H1 (cell line): ENCODE data around the gene PJA1. TPM values are rescaled to one million over a fixed set of nuclear protein-coding genes. Genes with fewer than 3 reads are reported as not detected.

Experiments
- CTCF ChIA-PET: fragments of 300-600 bp; sonication (Branson Sonifier 250); formaldehyde crosslinking; loops from one replicate; lab custom pipeline; 2021; ENCODE audit not compliant: partially characterized antibody; lab: Charles Lee
- POLR2A ChIA-PET: fragments of 300-600 bp; sonication (Branson Sonifier 250); formaldehyde crosslinking; loops from one replicate; lab custom pipeline; 2021; ENCODE audit warnings: inconsistent platforms; ENCODE audit not compliant: partially characterized antibody; lab: Charles Lee
- DNase-seq, 2 experiments: peaks; one replicate each; pipeline versions ENCODE4 v3.0.0 to v3.0.0-alpha.2; 2010 to 2022; ENCODE audit warnings: low spot score in 2 of 2, low read depth in 1 of 2, mixed read lengths in 1 of 2
- FAIRE-seq: peaks from 2 replicates; lab custom pipeline; 2011; peaks lifted over from hg19 to GRCh38; lab: Jason Lieb, UNC
- H2AFZ ChIP-seq: 2 replicates; pipeline ENCODE4 v1.8.1; 2012; ENCODE audit warnings: low read length, inconsistent platforms
- H2AK5ac ChIP-seq: 2 replicates; pipeline ENCODE4 v1.6.1; 2013; ENCODE audit warnings: low read depth, low read length
- H2BK120ac ChIP-seq: replicated peaks from 2 replicates; pipeline ENCODE3; 2013; ENCODE audit warnings: low read depth, low read length, inconsistent platforms
- H2BK12ac ChIP-seq: 2 replicates; pipeline ENCODE4 v1.6.1; 2013; ENCODE audit warnings: low read depth, low read length
- H2BK15ac ChIP-seq: 2 replicates; pipeline ENCODE4 v1.6.1; 2013; ENCODE audit warnings: low read length
- H2BK20ac ChIP-seq: 2 replicates; pipeline ENCODE4 v1.6.1; 2013; ENCODE audit warnings: low read length
- H2BK5ac ChIP-seq: 2 replicates; pipeline ENCODE4 v1.6.1; 2013; ENCODE audit warnings: low read depth, low read length
- H3K14ac ChIP-seq: 2 replicates; pipeline ENCODE4 v1.6.1; 2013; ENCODE audit warnings: inconsistent platforms; ENCODE audit not compliant: insufficient read length
- H3K18ac ChIP-seq: 2 replicates; pipeline ENCODE4 v1.6.1; 2013; ENCODE audit warnings: low read length; ENCODE audit errors: extremely low read depth
- H3K23ac ChIP-seq: 2 replicates; pipeline ENCODE4 v1.6.1; 2013; ENCODE audit warnings: inconsistent platforms; ENCODE audit not compliant: insufficient read length
- H3K23me2 ChIP-seq: 2 replicates; pipeline ENCODE4 v1.6.1; 2013; ENCODE audit warnings: low read depth, low read length
- H3K27ac ChIP-seq: 2 replicates; pipeline ENCODE4 v1.6.1; 2011; ENCODE audit warnings: low read depth, low read length, inconsistent platforms
- H3K27me3 ChIP-seq, 4 experiments: replicated peaks in 1 of 4; 1 replicate in 1 of 4; 2 replicates in 3 of 4; pipeline versions ENCODE4 v1.6.1 to v1.8.1; 2011 to 2013; ENCODE audit warnings: low read length in 3 of 4, mild to moderate bottlenecking in 3 of 4, inconsistent platforms in 2 of 4, mixed read lengths in 2 of 4, moderate library complexity in 1 of 4; ENCODE audit not compliant: control insufficient read depth in 3 of 4, insufficient read depth in 3 of 4; ENCODE audit errors: extremely low read depth in 1 of 4
- H3K36me3 ChIP-seq, 4 experiments: 2 replicates each; pipeline versions ENCODE4 v1.6.1 to v1.8.1; 2011 to 2013; ENCODE audit warnings: mild to moderate bottlenecking in 4 of 4, low read length in 3 of 4, moderate library complexity in 2 of 4, control low read depth in 1 of 4, inconsistent platforms in 1 of 4; ENCODE audit not compliant: insufficient read depth in 4 of 4, control insufficient read depth in 2 of 4
- H3K4ac ChIP-seq: replicated peaks from 2 replicates; pipeline ENCODE3; 2013; ENCODE audit warnings: low read length, low read depth, mixed read lengths, inconsistent platforms; ENCODE audit not compliant: insufficient read length
- H3K4me1 ChIP-seq, 4 experiments: replicated peaks in 1 of 4; 1 replicate in 1 of 4; 2 replicates in 3 of 4; pipeline versions ENCODE4 v1.6.1 to v1.8.1; 2011 to 2013; ENCODE audit warnings: low read length in 3 of 4, inconsistent platforms in 2 of 4, mixed read lengths in 1 of 4; ENCODE audit not compliant: insufficient read depth in 4 of 4, control insufficient read depth in 3 of 4
- H3K4me2 ChIP-seq, 2 experiments: 2 replicates each; pipeline versions ENCODE4 v1.6.1 to v1.8.1; 2011 to 2013; ENCODE audit warnings: low read depth in 2 of 2, low read length in 2 of 2, control low read depth in 1 of 2, inconsistent platforms in 1 of 2, mild to moderate bottlenecking in 1 of 2; ENCODE audit not compliant: insufficient read depth in 1 of 2
- H3K4me3 ChIP-seq, 4 experiments: fragments of 200-600, 300-600 bp in 1 of 4; sonication (generic), shearing (Covaris generic), sonication (Bioruptor Twin) in 1 of 4; 2 replicates each; pipeline versions ENCODE4 v1.5.1 to v1.8.1; 2011 to 2016; ENCODE audit warnings: low read length in 4 of 4, low read depth in 3 of 4, control low read depth in 2 of 4, inconsistent platforms in 2 of 4, mild to moderate bottlenecking in 2 of 4, mixed read lengths in 1 of 4, moderate library complexity in 1 of 4; ENCODE audit not compliant: insufficient read depth in 2 of 4; ENCODE audit errors: extremely low read depth in 1 of 4
- H3K56ac ChIP-seq: replicated peaks from 2 replicates; pipeline ENCODE3; 2013; ENCODE audit warnings: low read depth, mild to moderate bottlenecking, mixed read lengths, low read length, inconsistent platforms; ENCODE audit not compliant: insufficient read length
- H3K79me1 ChIP-seq: 2 replicates; pipeline ENCODE4 v1.6.1; 2013; ENCODE audit warnings: low read depth, low read length, control low read depth
- H3K79me2 ChIP-seq, 2 experiments: 2 replicates each; pipeline versions ENCODE4 v1.6.1 to v1.8.1; 2012 to 2013; ENCODE audit warnings: low read length in 2 of 2, mild to moderate bottlenecking in 2 of 2, inconsistent platforms in 1 of 2; ENCODE audit not compliant: insufficient read depth in 2 of 2, control insufficient read depth in 1 of 2
- H3K9ac ChIP-seq, 4 experiments: replicated peaks in 1 of 4; 1 replicate in 1 of 4; 2 replicates in 3 of 4; pipeline versions ENCODE4 v1.6.1 to v1.8.1; 2011 to 2013; ENCODE audit warnings: low read depth in 3 of 4, low read length in 3 of 4, control low read depth in 2 of 4, mild to moderate bottlenecking in 2 of 4, moderate library complexity in 2 of 4, inconsistent platforms in 1 of 4; ENCODE audit errors: extremely low read depth in 1 of 4
- H3K9me3 ChIP-seq, 2 experiments: 2 replicates each; pipeline versions ENCODE4 v1.6.1 to v1.8.1; 2012 to 2013; ENCODE audit warnings: mild to moderate bottlenecking in 2 of 2, moderate library complexity in 2 of 2, control low read depth in 1 of 2, inconsistent platforms in 1 of 2, low read depth in 1 of 2, low read length in 1 of 2, mixed read lengths in 1 of 2; ENCODE audit not compliant: insufficient read depth in 2 of 2
- H4K20me1 ChIP-seq, 2 experiments: replicated peaks in 1 of 2; 2 replicates each; pipeline versions ENCODE3 to v1.8.1; 2011 to 2013; ENCODE audit warnings: inconsistent platforms in 2 of 2, low read length in 2 of 2, mild to moderate bottlenecking in 1 of 2; ENCODE audit not compliant: insufficient read depth in 2 of 2, control insufficient read depth in 1 of 2
- H4K5ac ChIP-seq: 2 replicates; pipeline ENCODE4 v1.6.1; 2013; ENCODE audit warnings: low read length, low read depth, mixed read lengths, inconsistent platforms; ENCODE audit not compliant: insufficient read length
- H4K8ac ChIP-seq: 2 replicates; pipeline ENCODE4 v1.8.0; 2013; ENCODE audit warnings: mild to moderate bottlenecking, moderate library complexity, low read length, inconsistent platforms; ENCODE audit not compliant: insufficient read depth; ENCODE audit errors: extremely low read depth
- H4K91ac ChIP-seq: replicated peaks from 2 replicates; pipeline ENCODE3; 2013; ENCODE audit warnings: low read length, mixed read lengths, inconsistent platforms; ENCODE audit not compliant: insufficient read length
- ASH2L ChIP-seq: fragments of 200-600, 300-600 bp; sonication (generic); IDR thresholded peaks from one replicate; pipeline ENCODE4 v1.7.1; 2017; ENCODE audit warnings: low read length
- BACH1 ChIP-seq: IDR thresholded peaks from 2 replicates; pipeline ENCODE4 v1.6.1; 2012; ENCODE audit warnings: low read length, improper control_type of control experiment
- CBX8 ChIP-seq: fragments of 300-800, 300-1000 bp; sonication (generic); IDR thresholded peaks from 2 replicates; pipeline ENCODE4 v1.7.1; 2016; ENCODE audit warnings: low read depth, low read length, borderline replicate concordance
- CHD1 ChIP-seq: IDR thresholded peaks from 2 replicates; pipeline ENCODE4 v1.6.1; 2012; ENCODE audit warnings: low read depth, low read length, improper control_type of control experiment
- CTBP2 ChIP-seq: IDR thresholded peaks from 2 replicates; pipeline ENCODE4 v1.7.0; 2011; ENCODE audit warnings: borderline replicate concordance, mild to moderate bottlenecking, moderate library complexity, mixed read lengths, low read length; ENCODE audit not compliant: insufficient read depth, insufficient read length
- KDM5A ChIP-seq: fragments of 200-600 bp; IDR thresholded peaks from 2 replicates; pipeline ENCODE4 v1.7.1; 2012; ENCODE audit warnings: mild to moderate bottlenecking, low read length, inconsistent platforms, mixed read lengths
- MAFK ChIP-seq: IDR thresholded peaks from 2 replicates; pipeline ENCODE4 v1.6.1; 2012; ENCODE audit warnings: low read depth, mild to moderate bottlenecking, improper control_type of control experiment, low read length
- PHF8 ChIP-seq: fragments of 200-600 bp; sonication (generic); conservative IDR thresholded peaks from 2 replicates; pipeline ENCODE4 v1.7.1; 2012; ENCODE audit warnings: low read depth, mild to moderate bottlenecking, inconsistent platforms, low read length, moderate library complexity
- POU5F1 ChIP-seq: IDR thresholded peaks from 2 replicates; pipeline ENCODE4 v1.6.1; 2011; ENCODE audit warnings: low read depth, mild to moderate bottlenecking, low read length, moderate library complexity
- RAD21 ChIP-seq, 2 experiments: IDR thresholded peaks in 1 of 2; conservative IDR thresholded peaks in 1 of 2; 2 replicates each; pipeline ENCODE4 v1.6.1; 2011; ENCODE audit warnings: low read depth in 2 of 2, low read length in 2 of 2, improper control_type of control experiment in 1 of 2, inconsistent platforms in 1 of 2, mild to moderate bottlenecking in 1 of 2, moderate library complexity in 1 of 2
- RFX5 ChIP-seq: IDR thresholded peaks from 2 replicates; pipeline ENCODE4 v1.6.1; 2011; ENCODE audit warnings: low read depth, low read length, improper control_type of control experiment, borderline replicate concordance
- RXRA ChIP-seq: IDR thresholded peaks from 2 replicates; pipeline ENCODE4 v1.6.1; 2011; ENCODE audit warnings: low read depth, mild to moderate bottlenecking, low read length, moderate library complexity; ENCODE audit not compliant: insufficient read depth
- SIN3A ChIP-seq, 2 experiments: IDR thresholded peaks in 1 of 2; conservative IDR thresholded peaks in 1 of 2; 2 replicates each; pipeline ENCODE4 v1.6.1; 2011 to 2012; ENCODE audit warnings: low read length in 2 of 2, improper control_type of control experiment in 1 of 2, low read depth in 1 of 2, mild to moderate bottlenecking in 1 of 2
- SRF ChIP-seq: IDR thresholded peaks from 2 replicates; pipeline ENCODE4 v1.6.1; 2011; ENCODE audit warnings: mild to moderate bottlenecking, low read depth, low read length, moderate library complexity
- WGBS, 2 experiments: shearing (Covaris generic) in 1 of 2; methylation state at CpG; one replicate each; pipeline versions ENCODE4 v1.1.6 to v1.1.7; 2013 to 2015; ENCODE audit warnings: low lambda C conversion rate in 2 of 2, mixed read lengths in 2 of 2, inconsistent platforms in 1 of 2, low coverage in 1 of 2, missing lambda C conversion rate in 1 of 2; ENCODE audit not compliant: insufficient replicate concordance in 2 of 2, insufficient coverage in 1 of 2, insufficient read length in 1 of 2; ENCODE audit errors: extremely low coverage in 1 of 2, missing lambda C conversion rate in 1 of 2; 5-methylcytosine and 5-hydroxymethylcytosine counted together
- polyA plus RNA-seq, 7 experiments: library from polyadenylated mRNA; depleted of rRNA in 3 of 7; stranded (reverse) in 5 of 7; unstranded in 2 of 7; fragments of >200 nt in 5 of 7; fragments of 200-250 nt in 2 of 7; gene quantifications; 1 replicate in 5 of 7; 2 replicates in 1 of 7; 4 replicates in 1 of 7; pipeline versions ENCODE4 v1.2.1 to v1.2.3, GENCODE V29; 2011 to 2013; ENCODE audit warnings: missing spikeins in 2 of 7, mixed read lengths in 2 of 7
- total RNA-seq: library from RNA; stranded (reverse); fragmentation: NEBNext Ultra II Directional; extraction: Animal tissue kit (Norgen Biotek cat#: 25700); gene quantifications from 2 replicates; pipeline ENCODE4 v1.2.1, GENCODE V29; 2021

Gene PJA1
- total and polyA plus RNA-seq, 2 of the 8 experiments (the other 6 are each of a cell fraction or from before 2014, with no cell fraction given) = 25.7 to 37.0 TPM

GRCh38 chrX:69214463-69214862 lies 49.2 kb upstream of the PJA1 start:
- POLR2A ChIA-PET = interaction anchor here (1.4 kb wide), 1 partner anchor 77 kb away, joined by 3 read pairs; no protein-coding TSS in a partner anchor
- CTCF ChIA-PET = no interaction called here
- TF ChIP-seq CHD1 = no peak
- TF ChIP-seq PHF8 = no peak
- no peak for TF ChIP-seq POU5F1
- no peak for TF ChIP-seq RFX5
- TF ChIP-seq ASH2L = no peak
- TF ChIP-seq KDM5A = no peak
- TF ChIP-seq MAFK = no peak
- TF ChIP-seq RAD21 (IDR thresholded peaks at IDR 0.05 in 1 of 2, conservative IDR thresholded peaks at IDR 0.05 in 1 of 2; ENCODE audit: low read depth in 2 of 2, low read length in 2 of 2) = no peak
- TF ChIP-seq SIN3A (conservative IDR thresholded peaks at IDR 0.05 in 1 of 2, IDR thresholded peaks at IDR 0.05 in 1 of 2; ENCODE audit: low read depth in 1 of 2, low read length in 2 of 2) = no peak
- TF ChIP-seq RXRA = no peak
- no peak for TF ChIP-seq CTBP2
- no peak for TF ChIP-seq CBX8
- TF ChIP-seq SRF = no peak
- TF ChIP-seq BACH1 = no peak

More at GRCh38 chrX:69214463-69214862, 49.2 kb upstream of the PJA1 start:
- no peak overlapping the region for H2AFZ ChIP-seq
- no peaks in the 10 kb centered on the region for H3K36me3 ChIP-seq
- H3K18ac ChIP-seq = no peak overlapping the region
- no peak for DNase-seq
- no peak overlapping the region for H3K27ac ChIP-seq
- no peak overlapping the region for H3K56ac ChIP-seq
- no peak overlapping the region for H2BK20ac ChIP-seq
- H3K23me2 ChIP-seq = no peaks in the 10 kb centered on the region
- H3K9ac ChIP-seq = no peak overlapping the region
- no peaks in the 10 kb centered on the region for H3K27me3 ChIP-seq
- no peak overlapping the region for H2BK120ac ChIP-seq
- H2BK15ac ChIP-seq = no peak overlapping the region
- no peaks in the 10 kb centered on the region for H3K9me3 ChIP-seq
- H3K23ac ChIP-seq = no peak overlapping the region
- 70% methylated on average over 4 of the region's 5 CpGs; no CpG with 5 or more reads in 1 of the 2 experiments for WGBS, 2 experiments
- H4K20me1 ChIP-seq = no peaks in the 10 kb centered on the region
- no peaks in the 10 kb centered on the region for H3K79me1 ChIP-seq
- no peak overlapping the region for H4K8ac ChIP-seq
- no peak overlapping the region for H3K4me2 ChIP-seq
- no peaks in the 10 kb centered on the region for H3K79me2 ChIP-seq
- H4K91ac ChIP-seq = no peak overlapping the region
- no peak overlapping the region for H3K4ac ChIP-seq
- H4K5ac ChIP-seq = no peak overlapping the region
- no peak for FAIRE-seq
- H3K4me1 ChIP-seq = peaks cover 0 to 5% (median 0%) of the 10 kb centered on the region in 4 experiments; a peak in 3 of 7 replicates
- H2BK5ac ChIP-seq = no peak overlapping the region
- H2AK5ac ChIP-seq = no peak overlapping the region
- no peak overlapping the region for H3K14ac ChIP-seq
- no peak overlapping the region for H3K4me3 ChIP-seq
- no peak overlapping the region for H2BK12ac ChIP-seq
